CD1c-positive myeloid dendritic cell (primary cell): ENCODE data around the gene YJU2.
"Not testable (repeated sequence)": the region's sequence is repeated elsewhere in the genome, so short reads cannot be mapped to it uniquely, and the experiment has no call there.

Experiments used
- DNase-seq: peaks from one replicate; pipeline ENCODE4 v3.0.0-alpha.2; 2016; ENCODE audit errors: extremely low spot score

YJU2 gene

DNA sequence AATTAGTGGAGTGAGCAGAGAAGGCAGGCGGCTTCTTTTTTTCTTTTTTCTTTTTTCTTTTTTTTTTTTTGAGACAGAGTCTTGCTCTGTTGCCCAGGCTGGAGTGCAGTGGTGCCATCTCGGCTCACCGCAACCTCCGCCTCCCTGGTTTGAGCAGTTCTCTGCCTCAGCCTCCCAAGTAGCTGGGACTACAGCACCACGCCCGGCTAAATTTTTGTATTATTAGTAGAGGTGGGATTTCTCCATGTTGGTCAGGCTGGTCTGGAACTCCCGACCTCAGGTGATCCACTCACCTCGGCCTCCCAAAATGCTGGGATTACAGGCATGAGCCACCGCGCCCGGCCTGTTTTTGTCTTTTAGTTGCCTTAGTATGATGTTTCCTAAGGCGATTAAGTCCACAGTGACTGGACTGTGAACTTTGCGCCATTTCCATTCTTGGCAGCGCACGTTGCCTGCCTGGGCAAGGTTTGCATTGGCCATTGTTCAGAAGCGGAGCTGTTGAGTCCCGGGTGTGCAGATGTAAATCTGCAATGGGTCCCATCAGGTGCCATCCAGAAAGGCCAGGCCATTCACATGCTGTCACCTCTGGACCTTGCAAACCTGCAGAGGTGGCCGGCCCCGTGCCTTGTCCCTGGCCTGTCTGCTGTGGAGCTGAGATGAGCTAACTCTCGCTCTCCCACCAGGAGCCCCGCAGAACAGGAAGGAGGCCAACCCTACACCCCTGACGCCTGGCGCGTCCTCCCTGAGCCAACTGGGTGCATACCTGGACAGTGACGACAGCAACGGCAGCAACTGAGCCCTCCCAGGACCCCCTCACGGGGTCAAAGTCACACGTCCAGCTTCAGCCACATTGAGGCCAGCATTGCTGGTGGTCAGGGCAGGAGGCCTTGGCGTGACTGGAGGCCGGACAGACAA lies 21.3 kb downstream of the YJU2 start:
- DNase-seq = no peak

DNA sequence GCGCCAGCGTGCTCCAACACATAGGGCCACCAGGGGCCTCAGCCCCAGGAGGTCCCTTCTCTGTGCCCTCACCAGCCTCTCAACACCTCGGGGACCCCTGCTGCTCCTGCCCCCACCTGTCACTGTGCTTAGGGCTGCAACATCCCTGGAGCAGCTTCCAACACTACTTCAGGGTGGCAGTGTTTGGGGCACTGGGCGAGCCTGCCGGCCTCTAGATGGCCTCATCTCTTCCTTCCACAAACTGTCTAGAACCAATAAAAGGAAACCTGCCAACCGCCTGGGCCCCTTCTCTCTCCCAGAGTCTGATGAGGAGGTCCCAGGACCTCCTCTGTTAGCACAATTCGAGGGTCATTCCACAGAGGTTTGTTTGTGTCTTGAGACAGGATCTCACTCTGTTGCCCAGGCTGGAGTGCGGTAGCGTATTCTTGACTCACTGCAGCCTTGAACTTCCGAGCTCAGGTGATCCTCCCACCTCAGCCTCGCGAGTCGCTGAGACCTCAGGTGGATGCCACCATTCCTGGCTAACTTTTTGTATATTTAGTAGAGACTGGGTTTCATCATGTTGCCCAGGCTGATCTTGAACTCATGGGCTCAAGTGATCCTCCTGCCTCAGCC lies 22.0 kb downstream of the YJU2 start:
- no peak for DNase-seq

DNA sequence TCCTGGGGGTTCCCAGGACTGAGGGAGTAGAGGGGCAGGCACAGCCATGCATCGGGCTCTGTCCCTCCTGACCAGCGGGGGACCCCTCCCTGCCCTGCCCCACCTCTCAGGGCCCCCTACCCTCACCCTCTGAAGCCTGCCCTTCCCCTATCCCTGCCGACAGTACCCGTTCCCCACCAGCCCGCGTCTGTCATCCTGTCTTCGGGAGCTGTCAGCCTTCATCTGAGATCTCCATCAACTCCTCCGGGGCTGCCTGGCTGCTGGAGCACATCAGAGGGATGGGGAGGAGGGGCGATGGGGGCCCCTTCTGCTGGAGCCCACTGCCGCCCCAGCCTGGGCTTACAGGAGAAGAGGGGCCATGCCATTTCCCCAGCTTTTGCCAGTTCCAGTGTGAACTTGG lies 26.0 kb downstream of the YJU2 start:
- no peak for DNase-seq

DNA sequence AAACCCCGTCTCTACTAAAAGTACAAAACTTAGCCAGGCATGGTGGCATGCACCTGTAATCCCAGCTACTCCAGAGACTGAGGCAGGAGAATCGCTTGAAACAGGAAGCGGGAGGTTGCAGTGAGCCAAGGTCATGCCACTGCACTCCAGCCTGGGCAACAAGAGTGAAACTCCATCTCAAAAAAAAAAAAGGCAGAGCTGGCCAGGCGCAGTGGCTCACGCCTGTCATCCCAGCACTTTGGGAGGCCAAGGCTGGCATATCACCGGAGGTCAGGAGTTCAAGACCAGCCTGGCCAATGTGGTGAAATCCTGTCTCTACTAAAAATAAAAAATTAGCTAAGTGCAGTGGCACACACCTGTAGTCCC lies 27.4 kb downstream of the YJU2 start:
- not testable (repeated sequence) for DNase-seq

DNA sequence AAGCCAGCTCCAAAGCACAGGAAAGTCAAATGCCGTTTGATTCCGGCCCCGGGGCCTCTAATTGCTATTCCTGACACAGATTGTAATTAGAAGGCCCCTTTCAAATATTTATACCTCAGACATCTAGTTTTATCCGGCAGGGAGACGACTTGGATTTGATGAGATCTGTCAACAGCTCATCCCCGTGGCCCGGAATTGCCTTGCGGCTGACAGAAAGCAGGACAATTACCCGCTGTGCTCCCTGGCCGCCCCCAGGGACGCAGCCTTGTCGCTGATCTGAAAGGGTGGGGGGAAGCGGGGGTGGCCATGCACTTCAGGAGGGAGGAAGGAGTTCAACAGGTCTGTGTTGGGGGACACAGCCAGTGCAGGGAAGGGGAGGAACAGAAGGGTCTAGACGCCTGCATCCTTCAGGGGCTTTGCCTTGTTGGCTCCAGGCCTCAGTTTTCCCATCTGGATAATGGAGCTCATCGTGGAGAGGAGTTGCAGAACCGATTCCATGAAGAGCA lies 30.4 kb downstream of the YJU2 start:
- DNase-seq = no peak

DNA sequence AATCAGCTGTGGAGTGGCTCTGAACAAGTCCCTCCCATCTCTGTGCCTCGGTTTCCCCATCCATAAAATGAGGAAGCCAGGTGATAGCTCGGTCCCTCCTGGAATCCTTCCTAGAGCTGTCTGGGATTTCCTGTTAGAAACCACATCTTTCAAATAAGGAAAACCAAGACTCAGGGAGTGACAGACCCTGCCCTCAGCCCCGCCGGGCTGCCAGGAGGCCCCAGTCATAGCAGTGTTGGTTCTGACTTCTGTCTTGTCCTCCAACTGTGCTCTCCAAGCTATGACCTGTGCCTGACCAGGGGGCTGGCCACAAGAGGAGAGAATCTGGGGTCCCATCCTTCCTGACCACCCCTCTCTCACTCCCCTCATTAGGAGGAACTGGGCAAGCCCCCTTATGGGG lies 31.1 kb downstream of the YJU2 start:
- DNase-seq = no peak

DNA sequence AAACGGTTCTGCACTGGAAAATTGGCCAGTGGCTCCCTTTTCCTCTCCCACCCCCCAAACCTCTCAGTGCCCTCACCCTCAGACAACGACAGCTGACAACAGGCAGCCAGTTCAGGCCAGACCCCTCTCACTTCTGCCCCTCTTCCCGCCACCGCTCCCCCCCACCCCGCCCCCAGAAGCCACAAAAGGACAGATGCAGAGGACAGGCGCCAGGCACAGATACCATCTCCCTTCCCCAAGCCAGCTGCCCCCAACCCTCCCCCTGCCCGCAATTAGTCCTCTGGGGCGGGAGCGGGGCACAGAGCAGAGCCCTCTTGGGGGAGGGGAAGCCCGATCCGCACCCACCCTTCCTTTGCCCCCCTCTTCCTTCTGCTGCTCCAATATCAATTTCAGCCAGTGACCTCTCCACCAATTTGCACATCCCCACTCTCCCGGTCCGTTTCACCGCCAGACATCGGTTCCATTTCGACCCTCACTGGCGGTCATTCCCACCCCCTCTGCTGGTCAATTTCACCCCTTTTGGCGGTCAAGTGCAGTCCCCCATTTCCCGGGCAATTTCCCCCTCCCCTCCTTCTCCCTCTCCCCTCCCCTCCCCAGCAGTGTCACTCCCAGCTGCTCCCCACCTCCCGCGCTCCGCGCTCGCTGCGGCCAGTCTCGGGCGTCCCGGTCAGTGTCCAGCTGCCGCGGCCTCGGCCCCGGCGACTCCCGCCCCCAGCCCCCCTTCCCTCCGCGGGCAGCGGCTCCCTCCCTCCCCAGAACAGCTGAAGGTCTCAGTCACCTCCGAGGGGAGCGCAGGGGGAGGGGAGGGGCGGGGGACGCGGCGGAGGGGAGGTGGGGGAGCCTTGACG lies 31.8 kb downstream of the YJU2 start, which contains the start of gene SHD:
SHD (plus strand) TSS at position 848 of the 848 bp plus-strand sequence. CDS start 798 bp downstream, outside the sequence.
- no peak for DNase-seq

DNA sequence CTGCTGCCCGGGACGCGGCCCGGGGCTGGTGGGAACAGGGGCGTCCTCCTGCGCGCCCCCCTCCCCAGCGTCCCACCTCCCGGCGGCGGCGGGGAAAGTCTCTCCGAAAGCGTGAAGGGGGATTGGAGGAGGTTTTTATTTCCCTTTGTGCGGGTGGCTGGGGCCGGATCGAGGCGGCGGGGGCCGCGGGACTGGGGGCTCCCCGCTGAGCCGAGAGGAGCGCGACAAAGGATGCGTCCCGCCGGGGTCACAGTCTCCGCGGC lies 32.3 kb downstream of the YJU2 start:
- DNase-seq = no peak

DNA sequence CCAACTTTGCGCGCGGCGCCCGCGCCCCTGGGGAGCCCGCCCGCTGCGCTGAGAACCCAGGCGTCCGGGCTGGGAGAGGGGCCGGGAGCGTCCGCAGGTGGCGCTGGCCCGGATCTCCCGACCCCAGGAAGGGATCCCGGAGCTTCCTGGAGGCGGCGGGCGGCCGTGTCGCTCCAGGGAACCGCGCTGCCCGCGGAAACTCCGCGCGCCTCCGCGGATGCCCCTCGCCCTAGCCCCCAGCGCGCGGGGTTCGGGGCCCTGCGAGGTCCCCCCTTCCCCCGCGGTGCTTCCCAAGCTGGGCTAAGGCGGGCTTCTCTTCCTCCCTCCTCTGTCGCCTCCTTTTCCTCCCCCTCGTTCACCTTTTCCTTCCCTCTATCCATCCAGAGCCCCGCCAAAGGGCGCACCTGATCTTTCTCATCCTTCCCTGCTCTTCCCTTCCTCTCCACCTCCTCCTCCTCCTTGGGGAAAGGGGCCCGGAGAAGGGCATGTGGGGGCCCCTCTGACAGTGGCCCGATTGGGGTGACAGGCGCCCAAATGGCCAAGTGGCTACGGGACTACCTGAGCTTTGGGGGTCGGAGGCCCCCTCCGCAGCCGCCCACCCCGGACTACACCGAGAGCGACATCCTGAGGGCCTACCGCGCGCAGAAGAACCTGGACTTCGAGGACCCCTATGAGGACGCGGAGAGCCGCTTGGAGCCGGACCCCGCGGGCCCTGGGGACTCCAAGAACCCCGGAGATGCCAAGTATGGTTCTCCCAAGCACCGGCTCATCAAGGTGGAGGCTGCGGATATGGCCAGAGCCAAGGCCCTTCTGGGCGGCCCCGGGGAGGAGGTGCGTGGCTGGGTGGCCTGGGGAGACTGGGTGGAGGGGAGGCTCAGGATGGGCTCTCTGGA lies 32.9 kb downstream of the YJU2 start:
- no peak for DNase-seq

DNA sequence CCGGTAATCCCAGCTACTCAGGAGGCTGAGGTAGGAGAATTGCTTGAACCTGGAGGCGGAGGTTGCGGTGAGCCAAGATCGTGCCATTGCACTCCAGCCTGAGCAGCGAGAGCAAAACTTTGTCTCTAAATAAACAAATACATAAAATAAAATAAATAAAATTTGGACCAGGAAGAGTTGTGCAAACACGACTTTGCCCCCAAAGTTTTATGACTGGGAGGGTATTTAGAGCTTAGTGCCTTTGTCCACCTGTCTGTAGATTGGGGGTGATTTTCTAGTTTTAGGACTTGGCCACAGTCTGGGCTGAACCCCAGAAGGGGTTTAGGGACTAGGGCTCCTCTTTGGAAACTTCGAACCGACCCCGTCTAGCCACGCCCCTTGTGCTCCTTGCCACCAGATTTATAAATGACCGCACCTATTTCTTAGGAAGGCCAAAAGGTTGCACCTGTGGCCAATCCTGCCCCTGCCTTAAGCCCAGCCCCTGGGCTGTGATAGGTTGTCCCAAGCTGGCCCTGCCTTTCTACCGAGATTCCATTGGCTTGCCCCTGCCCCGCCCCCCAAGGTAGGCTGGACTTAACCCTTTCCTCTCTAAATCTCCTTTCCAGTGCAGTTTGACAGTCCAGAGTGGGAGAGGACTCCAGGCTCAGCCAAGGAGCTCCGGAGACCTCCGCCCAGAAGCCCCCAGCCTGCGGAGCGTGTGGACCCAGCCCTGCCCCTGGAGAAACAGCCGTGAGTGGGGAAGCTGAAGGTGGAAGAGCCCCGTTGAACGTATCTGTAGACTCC lies 37.5 kb downstream of the YJU2 start:
- DNase-seq = no peak

DNA sequence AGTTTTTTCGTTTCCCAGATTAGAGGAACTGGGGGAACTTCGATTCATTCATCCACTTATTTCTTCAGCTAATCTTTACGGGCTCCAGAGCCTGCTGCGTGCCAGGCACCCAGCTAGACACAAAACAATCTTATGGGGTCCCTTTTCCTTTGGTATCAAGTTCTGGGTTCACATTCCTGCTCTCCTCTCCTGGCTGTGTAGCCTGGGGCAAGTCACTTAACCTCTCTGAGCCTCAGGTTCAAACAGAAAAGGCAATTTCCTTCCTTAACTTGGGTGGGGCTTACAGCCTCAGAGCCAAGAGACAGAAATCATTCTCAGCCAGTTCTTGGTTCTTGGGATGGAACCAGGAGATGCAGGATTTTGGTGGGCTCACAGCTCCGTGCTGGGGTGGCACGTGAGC lies 38.1 kb downstream of the YJU2 start:
- no peak for DNase-seq

DNA sequence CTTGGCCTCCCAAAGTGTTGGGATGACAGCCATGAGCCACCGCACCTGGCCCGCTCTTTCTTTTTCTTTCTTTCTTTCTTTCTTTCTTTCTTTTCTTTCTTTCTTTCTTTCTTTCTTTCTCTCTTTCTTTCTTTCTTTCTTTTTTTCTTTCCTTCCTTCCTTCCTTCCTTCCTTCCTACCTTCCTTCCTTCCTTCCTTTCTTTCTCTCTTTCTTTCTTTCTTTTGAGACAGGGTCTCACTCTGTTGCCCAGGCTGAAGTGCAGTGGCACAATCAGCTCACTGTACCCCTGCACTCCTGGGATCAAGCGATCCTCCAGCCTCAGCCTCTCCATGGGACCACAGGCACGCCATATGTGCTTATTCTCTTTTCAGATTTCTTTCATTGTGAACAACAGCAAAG lies 39.3 kb downstream of the YJU2 start:
- not testable (repeated sequence) for DNase-seq

DNA sequence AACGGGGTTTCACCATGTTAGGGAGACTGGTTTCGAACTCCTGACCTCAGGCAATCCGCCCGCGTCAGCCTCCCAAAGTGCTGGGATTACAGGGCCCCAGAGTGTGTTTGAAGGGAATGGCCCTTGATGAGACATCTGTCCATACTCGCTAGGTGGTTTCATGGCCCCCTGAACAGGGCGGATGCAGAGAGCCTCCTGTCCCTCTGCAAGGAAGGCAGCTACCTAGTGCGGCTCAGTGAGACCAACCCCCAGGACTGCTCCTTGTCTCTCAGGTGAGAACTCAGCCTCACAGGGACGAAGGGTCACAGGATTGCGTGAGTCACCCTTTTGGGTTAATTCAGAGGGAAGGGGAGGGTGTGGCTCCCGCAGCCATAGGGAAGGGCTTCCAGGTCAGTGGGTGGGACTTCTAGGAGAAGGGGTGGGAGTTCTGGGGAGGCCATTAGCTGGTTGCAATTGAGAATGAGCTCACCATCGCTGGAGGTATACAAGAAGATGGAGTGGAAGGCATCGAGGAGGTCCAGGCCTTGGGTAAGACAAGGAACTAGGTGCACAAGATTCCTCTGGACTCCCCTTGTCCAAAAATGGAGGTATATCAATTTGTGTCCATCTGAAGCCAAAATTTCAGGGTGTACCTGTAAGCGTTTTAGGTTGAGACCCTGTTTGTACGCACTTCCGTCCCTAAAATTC lies 41.4 kb downstream of the YJU2 start:
- no peak for DNase-seq

DNA sequence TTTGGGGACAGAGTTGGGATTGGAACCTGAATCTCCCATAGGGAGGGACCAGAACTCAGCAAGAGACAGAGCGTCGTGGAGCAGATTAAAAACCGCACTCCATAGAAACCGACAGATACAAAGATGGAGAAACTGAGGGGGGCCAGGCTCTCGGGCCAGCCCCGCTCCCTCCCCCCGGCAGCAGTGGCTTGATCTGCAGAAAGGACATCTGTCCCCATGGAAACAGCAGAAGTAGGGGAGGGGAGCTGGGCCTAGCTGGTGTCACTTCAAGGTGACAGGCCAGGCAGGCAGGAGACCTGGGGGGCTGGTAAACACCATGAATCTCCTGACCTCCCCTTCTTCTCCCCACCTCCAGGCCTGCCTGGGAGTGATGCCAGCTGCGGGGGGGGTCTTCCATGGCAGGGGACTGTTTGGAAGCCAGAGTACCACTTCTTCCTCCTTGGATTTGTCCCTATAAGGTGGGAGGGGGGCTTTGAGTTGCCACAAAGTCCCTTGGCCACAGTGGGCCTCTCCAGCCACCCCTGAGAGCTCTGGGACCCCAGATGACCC lies 44.4 kb downstream of the YJU2 start:
- DNase-seq = no peak

DNA sequence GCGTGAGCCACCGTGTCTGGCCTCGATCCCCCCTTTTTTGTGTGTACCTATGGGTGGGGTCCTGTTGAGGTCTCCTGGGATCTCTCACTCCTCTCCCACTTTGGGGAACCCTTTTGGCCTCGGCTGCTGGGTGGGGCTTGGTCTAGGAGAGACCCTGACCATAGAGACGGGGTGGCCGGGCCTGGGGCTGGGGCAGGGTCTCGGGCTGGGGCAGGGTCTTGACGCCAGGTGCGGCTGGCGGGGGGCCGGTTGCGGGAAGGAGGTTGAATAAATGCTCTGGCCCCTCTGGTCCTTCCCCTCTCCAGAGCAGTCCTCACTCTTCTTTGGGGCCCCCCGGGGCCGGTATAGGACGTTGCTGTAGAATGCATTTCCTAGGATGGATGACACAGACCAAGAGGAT lies 45.6 kb downstream of the YJU2 start:
- DNase-seq = no peak

DNA sequence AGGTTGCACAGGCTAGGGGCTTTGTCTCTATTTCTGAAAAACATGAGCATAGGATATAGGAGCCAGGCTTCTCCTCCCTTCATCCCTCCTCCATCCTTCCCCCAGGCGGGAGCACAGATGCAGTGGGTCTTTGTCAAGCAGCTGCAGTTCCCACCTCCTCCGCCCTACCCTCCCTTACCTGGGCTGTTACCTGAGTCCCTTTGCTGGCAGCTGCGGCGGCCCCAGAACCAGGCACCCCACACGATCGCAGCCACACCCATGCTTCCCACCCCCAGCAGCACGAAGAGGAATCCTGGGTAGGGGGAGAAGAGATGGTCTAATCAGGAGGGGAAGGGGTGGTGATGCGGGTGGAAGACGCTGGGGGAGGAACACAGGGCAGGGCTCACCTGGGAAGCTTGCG lies 47.5 kb downstream of the YJU2 start:
- no peak for DNase-seq

DNA sequence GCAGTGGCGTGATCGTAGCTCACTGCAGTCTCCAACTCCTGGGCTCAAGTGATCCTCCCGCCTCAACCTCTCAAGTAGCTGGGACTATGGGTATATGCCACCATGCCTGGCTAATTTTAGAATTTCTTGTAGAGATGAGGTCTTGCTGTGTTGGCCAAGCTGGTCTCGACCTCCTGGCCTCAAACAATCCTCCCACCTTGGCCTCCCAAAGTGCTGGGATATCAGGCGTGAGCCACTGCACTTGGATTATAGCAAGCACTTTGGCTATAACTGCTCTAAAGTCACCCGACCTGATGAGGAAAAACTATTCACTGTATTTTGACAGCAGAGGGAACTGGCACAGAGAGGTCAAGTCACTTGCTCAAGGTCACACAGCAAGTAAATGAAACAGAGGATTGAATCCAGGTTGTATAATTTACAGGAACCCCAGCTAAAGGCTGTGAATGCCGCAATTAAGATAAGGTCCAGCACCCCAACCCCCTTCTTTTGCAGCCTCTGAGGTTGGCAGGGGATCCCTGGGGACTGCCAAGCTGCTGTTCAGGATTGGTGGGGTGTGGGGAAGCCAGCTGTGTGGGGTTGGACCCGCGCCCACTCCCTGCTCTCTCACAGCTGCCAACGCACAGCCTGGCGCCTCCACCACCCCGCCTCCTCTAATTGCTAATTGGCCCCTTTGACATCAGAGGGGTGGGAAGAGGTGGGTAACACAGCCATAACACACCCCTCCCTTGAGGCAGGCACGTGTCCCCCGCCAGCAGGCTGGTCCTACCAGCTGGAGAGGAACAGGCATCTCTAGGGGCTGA lies 49.3 kb downstream of the YJU2 start:
- no peak for DNase-seq

DNA sequence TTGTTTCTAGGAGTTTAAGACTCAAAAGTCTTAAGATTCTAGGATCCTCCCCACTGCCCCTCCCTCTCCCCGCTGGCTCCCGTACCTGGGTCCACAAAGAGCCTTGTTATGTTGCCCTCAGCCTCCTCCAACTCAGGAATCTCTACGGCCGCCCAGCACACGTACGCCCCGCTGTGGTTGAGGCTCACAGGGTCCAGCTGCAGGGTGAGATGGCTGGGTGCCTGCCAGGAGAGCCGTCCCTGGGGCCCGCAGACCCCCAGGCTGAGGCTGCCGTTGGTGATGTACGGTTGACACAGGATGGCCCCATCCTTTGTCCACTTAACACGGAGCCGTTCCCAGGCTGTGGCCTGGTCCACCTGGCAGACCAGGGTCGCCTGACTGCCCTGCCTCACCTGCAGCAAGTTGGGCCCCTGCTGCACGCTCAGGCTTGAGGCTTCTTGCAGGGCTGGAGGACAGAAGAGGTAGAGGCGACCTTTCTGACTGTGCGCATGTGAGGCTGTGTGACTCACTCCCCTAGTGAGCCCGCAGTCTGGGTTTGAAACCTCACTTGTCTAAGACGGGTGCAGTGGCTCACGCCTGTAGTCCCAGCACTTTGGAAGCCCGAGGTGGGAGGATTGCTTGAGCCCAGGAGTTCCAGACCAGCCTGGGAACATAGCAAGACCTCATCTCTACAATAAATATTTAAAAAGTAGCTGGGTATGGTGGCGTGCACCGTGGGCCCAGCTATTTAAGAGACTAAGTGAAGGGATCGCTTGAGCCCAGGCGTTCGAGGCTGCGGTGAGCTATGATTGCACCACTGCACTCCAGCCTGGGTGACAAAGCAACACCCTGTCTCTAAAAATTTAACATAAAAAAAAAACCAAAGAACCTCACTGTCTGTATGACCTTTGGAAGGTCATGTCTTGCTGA lies 51.3 kb downstream of the YJU2 start:
- no peak for DNase-seq
